B cell (primary cell): Measurements from ENCODE around the gene ACTN1. TPM values are rescaled to one million over a fixed set of nuclear protein-coding genes. Genes with fewer than 3 reads are reported as not detected.
"Not testable (repeated sequence)": the region's sequence is repeated elsewhere in the genome, so short reads cannot be mapped to it uniquely, and the experiment has no call there.

Experiments used
- ATAC-seq: fragments of 200-7000 bp; cut with Tn5 transposase; one replicate; pipeline ENCODE4 v1.10.0; 2021; ENCODE audit warnings: low read depth, mild to moderate bottlenecking, moderate number of reproducible peaks, moderate library complexity
- CTCF ChIA-PET: fragments of 350-600 bp; sonication (Branson Sonifier 250); formaldehyde crosslinking; loops from one replicate; lab custom pipeline; 2021; ENCODE audit warnings: antibody characterized with exemption, inconsistent platforms; lab: Charles Lee
- POLR2A ChIA-PET: fragments of 350-600 bp; sonication (Branson Sonifier 250); formaldehyde crosslinking; loops from one replicate; lab custom pipeline; 2021; ENCODE audit warnings: antibody characterized with exemption; lab: Charles Lee
- DNase-seq: peaks from one replicate; pipeline ENCODE4 v3.0.0; 2013
- H2AFZ ChIP-seq: 2 replicates; pipeline ENCODE4 v1.6.1; 2012; ENCODE audit warnings: mild to moderate bottlenecking, low read depth, low read length; ENCODE audit not compliant: insufficient read depth, poor library complexity, severe bottlenecking
- H3K27ac ChIP-seq, 2 donors: 1 replicate in 1 of 2; 2 replicates in 1 of 2; pipeline ENCODE4 v1.5.1; 2012 to 2013; ENCODE audit warnings: low read length in 2 of 2, mild to moderate bottlenecking in 2 of 2, moderate library complexity in 1 of 2
- H3K27me3 ChIP-seq, 4 experiments: fragments of 200-600 bp in 1 of 4; sonication (generic) in 1 of 4; replicated peaks in 1 of 4; 1 replicate in 2 of 4; 2 replicates in 2 of 4; pipeline versions ENCODE4 v1.6.1 to v1.7.0; 2013 to 2016; ENCODE audit warnings: low read length in 3 of 4, mild to moderate bottlenecking in 2 of 4, mixed read lengths in 1 of 4, moderate library complexity in 1 of 4; ENCODE audit not compliant: insufficient read depth in 4 of 4, control insufficient read depth in 3 of 4; ENCODE audit errors: control extremely low read depth in 1 of 4
- H3K36me3 ChIP-seq, 2 experiments: replicated peaks in 1 of 2; 1 replicate in 1 of 2; 2 replicates in 1 of 2; pipeline versions ENCODE4 v1.6.1 to v1.7.1; 2013; ENCODE audit warnings: low read length in 1 of 2; ENCODE audit not compliant: insufficient read depth in 2 of 2, control insufficient read depth in 1 of 2; ENCODE audit errors: control extremely low read depth in 1 of 2, extremely low read depth in 1 of 2
- H3K4me1 ChIP-seq, 2 donors: fragments of 200-600 bp in 1 of 2; sonication (generic) in 1 of 2; 1 replicate in 1 of 2; 2 replicates in 1 of 2; pipeline versions ENCODE4 v1.5.1 to v1.6.1; 2013 to 2017; ENCODE audit warnings: low read length in 2 of 2; ENCODE audit not compliant: control insufficient read depth in 2 of 2, insufficient read depth in 2 of 2
- H3K4me2 ChIP-seq: replicated peaks from 2 replicates; pipeline ENCODE3; 2012; ENCODE audit warnings: mild to moderate bottlenecking, low read depth, low read length; ENCODE audit not compliant: poor library complexity, severe bottlenecking
- H3K4me3 ChIP-seq, 5 experiments: fragments of 200-600 bp in 1 of 5; sonication (generic) in 1 of 5; 1 replicate in 3 of 5; 2 replicates in 2 of 5; pipeline versions ENCODE4 v1.5.1 to v1.7.0; 2011 to 2016; ENCODE audit warnings: low read length in 4 of 5, mild to moderate bottlenecking in 4 of 5, low read depth in 2 of 5, control low read depth in 1 of 5, moderate library complexity in 1 of 5; ENCODE audit not compliant: insufficient read depth in 1 of 5; ENCODE audit errors: control extremely low read depth in 1 of 5, extremely low read depth in 1 of 5
- H3K79me2 ChIP-seq: fragments of 200-600 bp; sonication (generic); one replicate; pipeline ENCODE4 v1.6.0; 2016; ENCODE audit warnings: low read length; ENCODE audit not compliant: control insufficient read depth, insufficient read depth
- H3K9ac ChIP-seq: fragments of 200-600 bp; sonication (generic); 2 replicates; pipeline ENCODE4 v1.6.1; 2017; ENCODE audit warnings: mild to moderate bottlenecking, low read length, moderate library complexity
- H3K9me3 ChIP-seq, 3 donors: one replicate each; pipeline versions ENCODE4 v1.6.1 to v1.7.1; 2013; ENCODE audit warnings: low read length in 2 of 3; ENCODE audit not compliant: control insufficient read depth in 2 of 3, insufficient read depth in 1 of 3; ENCODE audit errors: control extremely low read depth in 1 of 3
- H4K20me1 ChIP-seq: 2 replicates; pipeline ENCODE4 v1.6.0; 2012; ENCODE audit warnings: mild to moderate bottlenecking, low read length; ENCODE audit not compliant: insufficient read depth, control insufficient read depth, poor library complexity, severe bottlenecking
- H3K27ac Mint-ChIP-seq: one replicate; pipeline ENCODE4 v1.8.0; 2021; ENCODE audit warnings: mixed read lengths
- H3K27me3 Mint-ChIP-seq: one replicate; pipeline ENCODE4 v1.8.0; 2021; ENCODE audit warnings: mixed read lengths
- H3K4me1 Mint-ChIP-seq: one replicate; pipeline ENCODE4 v1.8.0; 2021; ENCODE audit warnings: mixed read lengths
- H3K4me3 Mint-ChIP-seq: one replicate; pipeline ENCODE4 v1.8.0; 2021; ENCODE audit warnings: mixed read lengths
- H3K9me3 Mint-ChIP-seq: one replicate; pipeline ENCODE4 v1.8.0; 2022; ENCODE audit warnings: mixed read lengths; ENCODE audit not compliant: insufficient read depth
- EZH2 ChIP-seq: IDR thresholded peaks from 2 replicates; pipeline ENCODE4 v1.6.1; 2012; ENCODE audit warnings: borderline replicate concordance, low read depth, mild to moderate bottlenecking, moderate library complexity, low read length; ENCODE audit not compliant: insufficient read depth, poor library complexity, severe bottlenecking
- WGBS: methylation state at CpG from one replicate; pipeline ENCODE4 v1.1.5; 2013; ENCODE audit warnings: missing lambda C conversion rate; ENCODE audit not compliant: insufficient coverage; 5-methylcytosine and 5-hydroxymethylcytosine counted together
- intact Hi-C: fragments of 100-400 bp; cut with micrococcal nuclease; formaldehyde crosslinking; loops from one replicate; pipeline ENCODE4 v1.10.0; 2022
- polyA plus RNA-seq: library from polyadenylated mRNA; depleted of rRNA; stranded (reverse); fragments of >200 nt; gene quantifications from 2 replicates; pipeline ENCODE4 v1.2.3, GENCODE V29; 2012
- total RNA-seq, 2 donors: library from RNA; stranded (reverse); fragments of 120-200 nt in 1 of 2; gene quantifications; 1 replicate in 1 of 2; 2 replicates in 1 of 2; pipeline versions ENCODE4 v1.2.3 to v1.2.4, GENCODE V29; 2013 to 2022

ACTN1 gene
- total and polyA plus RNA-seq, 2 donors (not counting 1 experiment from before 2014, with no cell fraction given), result 0.74 to 0.89 TPM

DNA sequence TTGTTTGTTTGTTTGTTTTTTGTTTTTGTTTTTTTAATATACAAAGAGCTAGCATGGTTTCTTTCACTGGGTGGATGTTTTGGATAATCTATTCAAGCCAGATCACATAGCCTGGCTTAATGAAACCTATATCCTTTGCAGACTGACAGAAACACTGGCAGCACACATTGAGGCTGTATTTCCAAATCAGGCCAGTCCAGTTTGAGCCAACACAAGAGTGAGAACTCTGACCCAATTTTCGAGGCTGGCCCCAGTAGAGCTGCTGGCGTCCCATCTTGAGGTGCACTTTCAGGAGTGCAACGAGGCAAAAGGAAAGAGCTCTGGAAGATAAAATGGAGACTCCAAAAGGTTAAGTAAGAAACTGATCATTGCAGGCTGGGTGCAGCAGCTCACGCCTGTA lies 43.9 kb upstream of the ACTN1 start:
- Mint-ChIP-seq H3K27ac (no peak overlapping the region), H3K9me3 (no peaks in the 10 kb centered on the region), H3K4me1 (no peaks in the 10 kb centered on the region), H3K4me3 (no peak overlapping the region), H3K27me3 (peaks cover 24% of the 10 kb centered on the region)
- Histone ChIP-seq H4K20me1 (no peaks in the 10 kb centered on the region), H2AFZ (no peak overlapping the region), H3K79me2 (no peaks in the 10 kb centered on the region), H3K9ac (no peak overlapping the region), H3K4me2 (no peak overlapping the region), H3K9me3 (no peaks in the 10 kb centered on the region), H3K4me3 (no peak overlapping the region), H3K27ac (no peak overlapping the region), H3K27me3 (no peaks in the 10 kb centered on the region), H3K36me3 (no peaks in the 10 kb centered on the region), H3K4me1 (no peaks in the 10 kb centered on the region)
- WGBS, result 86% methylated on average over 3 of the region's 4 CpGs
- ChIA-PET POLR2A (no interaction called here), CTCF (no interaction called here)
- no peak for ATAC-seq
- no peak for TF ChIP-seq EZH2
- no peak for DNase-seq
- intact Hi-C loops, result no loop called here

DNA sequence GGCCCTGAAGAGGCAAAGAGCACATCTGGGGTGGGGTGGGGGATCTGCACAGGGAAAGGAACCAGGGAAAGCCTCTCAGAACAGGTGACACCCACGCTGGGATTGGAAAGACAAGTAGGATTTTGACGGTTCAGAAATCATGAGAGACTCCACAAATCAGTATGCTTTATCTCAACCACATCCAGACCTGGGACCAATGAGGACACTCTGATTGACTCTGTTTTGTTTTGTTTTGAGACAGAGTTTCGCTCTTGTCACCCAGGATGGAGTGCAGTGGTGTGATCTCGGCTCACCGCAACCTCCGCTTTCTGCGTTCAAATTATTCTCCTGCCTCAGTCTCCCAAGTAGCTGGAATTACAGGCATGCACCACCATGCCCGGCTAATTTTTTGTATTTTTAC lies 43.0 kb upstream of the ACTN1 start:
- H3K27ac Mint-ChIP-seq, H3K27me3 ChIP-seq, DNase-seq, H3K27ac ChIP-seq, POLR2A ChIA-PET, H3K4me1 Mint-ChIP-seq, H3K4me3 ChIP-seq, H3K9me3 Mint-ChIP-seq, H3K36me3 ChIP-seq, H3K4me3 Mint-ChIP-seq, H2AFZ ChIP-seq, H3K9me3 ChIP-seq, H3K9ac ChIP-seq, intact Hi-C loops, H3K79me2 ChIP-seq, H4K20me1 ChIP-seq, ATAC-seq, H3K4me1 ChIP-seq, CTCF ChIA-PET, H3K4me2 ChIP-seq: not testable (repeated sequence)
- peaks cover 19% of the 10 kb centered on the region for H3K27me3 Mint-ChIP-seq
- 86% methylated on average over 6 of the region's 8 CpGs for WGBS
